Breast epithelium (tissue), 3 donors: ENCODE measurements around the gene AKIP1.

Source experiments
- CTCF ChIP-seq, 3 donors: fragments of 450-650 bp; IDR thresholded peaks; one replicate each; pipeline ENCODE4 v1.5.1; 2016 to 2017; ENCODE audit warnings: antibody characterized with exemption in 3 of 3, mild to moderate bottlenecking in 3 of 3, moderate library complexity in 3 of 3
- POLR2A ChIP-seq: fragments of 450-650 bp; IDR thresholded peaks from one replicate; pipeline ENCODE4 v1.6.1; 2016; ENCODE audit warnings: antibody characterized with exemption, mild to moderate bottlenecking, moderate library complexity

DNA sequence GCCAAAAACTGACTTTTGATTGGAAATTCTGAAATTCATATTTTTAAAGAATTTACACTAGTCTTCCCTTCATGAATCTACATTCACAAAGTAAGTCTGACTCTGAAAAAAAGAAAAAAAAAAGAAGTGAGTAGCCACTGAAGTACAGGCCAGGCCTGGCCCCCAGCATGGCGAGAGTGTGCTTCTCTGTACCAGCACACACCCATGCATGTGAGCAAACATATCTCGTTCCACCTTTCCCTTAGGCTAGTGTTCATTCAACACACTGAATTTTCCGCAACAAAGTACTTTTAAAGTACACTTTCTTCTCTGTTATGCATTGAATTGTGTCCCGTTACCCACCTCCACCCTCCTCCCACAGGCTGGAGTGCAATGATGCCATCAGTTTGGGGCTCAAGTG lies 17.2 kb downstream of the AKIP1 start:
- TF ChIP-seq CTCF (IDR thresholded peaks at IDR 0.05) = no peak
- TF ChIP-seq POLR2A = no peak
